HG03342 (cell line): ENCODE results near the gene RIPOR2.

Experiments used
- ATAC-seq: cut with Tn5 transposase; IDR thresholded peaks from one replicate; pipeline ENCODE4 v1.9.1; 2021; ENCODE audit warnings: mild to moderate bottlenecking, moderate library complexity; ENCODE audit not compliant: unreplicated experiment

The RIPOR2 gene

GRCh38 chr6:24935366-24936152 is at the start of gene RIPOR2:
TSS of gene RIPOR2 (minus strand) at chr6:24935960. CDS start at chr6:24935898, 62 bp downstream.
- ATAC-seq = no peak

GRCh38 chr6:24985323-24985722 is 49.6 kb upstream of the RIPOR2 start:
- ATAC-seq = no peak

GRCh38 chr6:24982231-24982630 is 46.5 kb upstream of the RIPOR2 start:
- no peak for ATAC-seq

GRCh38 chr6:24981386-24981760 is 45.6 kb upstream of the RIPOR2 start:
- no peak for ATAC-seq

GRCh38 chr6:24980507-24981385 is 45.0 kb upstream of the RIPOR2 start:
- no peak for ATAC-seq

- ATAC-seq = no peak
Observed at GRCh38 chr6:24979176-24979575, 43.4 kb upstream of the RIPOR2 start.

- ATAC-seq = peak; percentile 93
Observed at GRCh38 chr6:24974182-24975171, 38.7 kb upstream of the RIPOR2 start.

- no peak for ATAC-seq
Observed at GRCh38 chr6:24972311-24972958, 36.7 kb upstream of the RIPOR2 start.

GRCh38 chr6:24971067-24971466 is 35.3 kb upstream of the RIPOR2 start:
- no peak for ATAC-seq

- no peak for ATAC-seq
Observed at GRCh38 chr6:24969343-24969860, 33.6 kb upstream of the RIPOR2 start.

- no peak for ATAC-seq
Observed at GRCh38 chr6:24968783-24969182, 33.0 kb upstream of the RIPOR2 start.

- no peak for ATAC-seq
Observed at GRCh38 chr6:24967211-24967610, 31.5 kb upstream of the RIPOR2 start.

- ATAC-seq = no peak
Observed at GRCh38 chr6:24966381-24966780, 30.6 kb upstream of the RIPOR2 start.

GRCh38 chr6:24963887-24964570 is 28.3 kb upstream of the RIPOR2 start:
- no peak for ATAC-seq

- no peak for ATAC-seq
Observed at GRCh38 chr6:24963339-24963738, 27.6 kb upstream of the RIPOR2 start.

- ATAC-seq = no peak
Observed at GRCh38 chr6:24961852-24962251, 26.1 kb upstream of the RIPOR2 start.

GRCh38 chr6:24960991-24961475 is 25.3 kb upstream of the RIPOR2 start:
- no peak for ATAC-seq

- ATAC-seq = no peak
Observed at GRCh38 chr6:24959319-24959718, 23.6 kb upstream of the RIPOR2 start.

GRCh38 chr6:24957199-24957598 is 21.4 kb upstream of the RIPOR2 start:
- ATAC-seq = no peak
